C4-2B (cell line): ENCODE measurements around the gene FAM110D.
A peak's percentile ranks its signal among the peaks of the same experiment; 100 is the strongest.

ENCODE experiments used
- H3K27ac ChIP-seq: fragments of 450-650 bp; 2 replicates; pipeline ENCODE4 v1.5.1; 2017
- CTCF ChIP-seq: fragments of 450-650 bp; conservative IDR thresholded peaks from 2 replicates; pipeline ENCODE4 v1.5.1; 2017; ENCODE audit warnings: mild to moderate bottlenecking
- ZFX ChIP-seq: fragments of 450-650 bp; IDR thresholded peaks from 2 replicates; pipeline ENCODE4 v1.6.1; 2017

The FAM110D gene

GRCh38 chr1:26125946-26126320 is 32.9 kb upstream of the FAM110D start:
- TF ChIP-seq CTCF (no peak), ZFX (no peak)
- no peak overlapping the region for H3K27ac ChIP-seq

GRCh38 chr1:26126321-26127084 is 32.4 kb upstream of the FAM110D start:
- TF ChIP-seq CTCF: no peak
- no peak for TF ChIP-seq ZFX
- H3K27ac ChIP-seq: peak overlapping the region; percentile 69

GRCh38 chr1:26127235-26128163 is 31.4 kb upstream of the FAM110D start:
- H3K27ac ChIP-seq: peak overlapping the region; percentile 69
- TF ChIP-seq CTCF: no peak
- no peak for TF ChIP-seq ZFX

GRCh38 chr1:26129778-26130177 is 29.1 kb upstream of the FAM110D start:
- no peak overlapping the region for H3K27ac ChIP-seq
- TF ChIP-seq CTCF: no peak
- TF ChIP-seq ZFX: no peak

GRCh38 chr1:26130695-26131094 is 28.2 kb upstream of the FAM110D start:
- TF ChIP-seq ZFX: no peak
- TF ChIP-seq CTCF: no peak
- H3K27ac ChIP-seq: no peak overlapping the region

- TF ChIP-seq CTCF: no peak
- no peak for TF ChIP-seq ZFX
- H3K27ac ChIP-seq: no peak overlapping the region
These were observed 26.6 kb upstream of the FAM110D start for GRCh38 chr1:26132128-26132833.

- H3K27ac ChIP-seq: no peak overlapping the region
- no peak for TF ChIP-seq ZFX
- no peak for TF ChIP-seq CTCF
These were observed 26.1 kb upstream of the FAM110D start for GRCh38 chr1:26132834-26133167.
